ENCODE data around the gene HDAC9. TPM values are rescaled to one million over a fixed set of nuclear protein-coding genes. Genes with fewer than 3 reads are reported as not detected.

HDAC9 gene
- total RNA-seq, 1 experiment from 2014 or later: 2.5 TPM

- no peaks in the 10 kb centered on the region for H3K36me3 ChIP-seq
- H3K4me3 ChIP-seq: no peak overlapping the region
- peak in 1 of 2 experiments; percentile 61 for DNase-seq
- H3K9me3 ChIP-seq (replicated peaks): no peaks in the 10 kb centered on the region
- H3K4me1 ChIP-seq: no peaks in the 10 kb centered on the region
- H3K27ac ChIP-seq: no peak overlapping the region
- no peaks in the 10 kb centered on the region for H3K27me3 ChIP-seq
Observed at GRCh38 chr7:18570890-18571478, 75.4 kb downstream of the HDAC9 start.

- Histone ChIP-seq H3K27me3 (no peaks in the 10 kb centered on the region), H3K4me1 (no peaks in the 10 kb centered on the region), H3K36me3 (no peaks in the 10 kb centered on the region), H3K27ac (no peak overlapping the region), H3K9me3 (replicated peaks) (no peaks in the 10 kb centered on the region), H3K4me3 (no peak overlapping the region)
- no peak for DNase-seq
Observed at GRCh38 chr7:18572154-18572553, 76.6 kb downstream of the HDAC9 start.

GRCh38 chr7:18572885-18573284 is 77.3 kb downstream of the HDAC9 start:
- H3K27ac ChIP-seq: no peak overlapping the region
- H3K36me3 ChIP-seq: no peaks in the 10 kb centered on the region
- H3K4me1 ChIP-seq: no peaks in the 10 kb centered on the region
- no peaks in the 10 kb centered on the region for H3K27me3 ChIP-seq
- no peak overlapping the region for H3K4me3 ChIP-seq
- no peak for DNase-seq
- no peaks in the 10 kb centered on the region for H3K9me3 ChIP-seq (replicated peaks)

DNA sequence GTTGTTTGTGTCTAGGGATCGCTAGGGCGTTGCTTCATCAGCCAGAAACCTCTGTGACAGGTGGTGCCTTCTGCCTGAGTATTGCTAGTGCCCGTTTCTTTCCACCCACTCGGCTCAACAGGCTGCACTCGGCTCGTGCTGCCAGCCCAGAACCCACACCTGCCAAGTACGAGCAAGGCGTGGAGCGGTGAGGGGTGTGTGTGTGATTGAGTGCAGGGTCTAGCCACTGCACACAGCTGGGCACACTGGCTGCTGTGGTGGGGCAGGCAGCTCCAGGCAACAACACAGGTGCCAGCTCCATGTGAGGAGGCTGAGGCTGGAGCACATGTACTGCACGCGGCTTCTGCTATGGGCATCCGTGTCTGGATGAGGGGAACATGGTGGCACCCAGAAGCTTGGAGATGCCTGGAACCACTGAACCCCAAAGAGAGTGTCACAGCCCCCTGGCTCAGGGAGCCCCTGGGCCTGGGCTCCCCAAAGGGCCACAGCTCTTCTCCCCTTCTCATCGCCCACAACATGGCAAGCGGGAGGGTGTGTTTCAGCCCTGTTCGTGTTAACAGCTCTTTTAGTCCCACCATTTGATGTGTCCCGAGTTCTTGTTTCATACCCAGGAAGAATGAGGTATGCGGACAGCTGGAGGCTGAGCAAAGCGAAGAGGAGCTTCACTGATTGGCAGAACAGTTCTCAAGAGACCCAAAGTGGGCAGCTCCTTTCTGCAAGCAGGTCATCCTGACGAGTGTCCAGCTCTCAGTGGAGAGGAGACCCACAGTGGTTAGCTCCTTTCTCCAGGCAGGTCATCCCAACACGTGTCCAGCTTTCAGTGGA is 78.1 kb downstream of the HDAC9 start:
- H3K9me3 ChIP-seq (replicated peaks): no peaks in the 10 kb centered on the region
- no peaks in the 10 kb centered on the region for H3K36me3 ChIP-seq
- no peak overlapping the region for H3K27ac ChIP-seq
- no peak overlapping the region for H3K4me3 ChIP-seq
- H3K27me3 ChIP-seq: no peaks in the 10 kb centered on the region
- H3K4me1 ChIP-seq: no peaks in the 10 kb centered on the region
- no peak for DNase-seq

DNA sequence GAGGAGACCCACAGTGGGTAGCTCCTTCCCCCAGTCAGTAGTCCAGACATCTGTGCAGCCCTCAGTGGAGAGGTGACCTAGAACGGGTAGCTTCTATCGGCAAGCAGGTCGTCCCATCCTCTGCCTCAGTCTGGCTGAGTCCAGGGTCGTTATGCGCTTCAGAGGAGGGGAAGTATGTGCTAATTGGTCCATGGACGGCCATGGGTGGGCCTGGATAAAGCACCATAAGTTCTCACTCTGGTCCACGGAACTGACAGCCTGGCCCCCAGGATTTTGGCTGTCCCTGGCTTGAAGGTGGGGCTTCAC is 78.6 kb downstream of the HDAC9 start:
- no peak overlapping the region for H3K27ac ChIP-seq
- no peaks in the 10 kb centered on the region for H3K4me1 ChIP-seq
- H3K27me3 ChIP-seq: no peaks in the 10 kb centered on the region

DNA sequence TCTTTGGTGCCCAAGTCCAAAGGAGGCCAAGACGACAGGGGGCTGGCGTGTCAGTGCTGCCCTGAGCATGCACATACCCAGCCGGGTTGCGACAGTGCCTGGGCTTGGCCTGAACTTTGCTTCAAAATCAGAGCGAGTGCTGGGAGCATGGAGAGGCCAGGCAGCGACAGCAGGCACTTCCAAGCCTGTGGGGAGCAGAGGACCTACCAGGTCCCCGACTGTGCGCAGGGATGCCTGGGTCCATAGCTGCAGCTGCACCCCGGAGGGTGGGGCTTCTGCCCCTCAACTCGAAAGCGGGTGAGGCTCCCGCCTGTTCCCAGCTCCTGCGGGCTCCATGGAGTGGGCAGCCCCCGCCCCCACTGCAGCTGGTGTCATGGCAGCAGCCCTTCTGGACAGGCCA is 79.1 kb downstream of the HDAC9 start:
- no peaks in the 10 kb centered on the region for H3K4me1 ChIP-seq
- no peak for DNase-seq
- no peaks in the 10 kb centered on the region for H3K27me3 ChIP-seq
- no peak overlapping the region for H3K4me3 ChIP-seq
- H3K9me3 ChIP-seq (replicated peaks): no peaks in the 10 kb centered on the region
- H3K27ac ChIP-seq: no peak overlapping the region
- no peaks in the 10 kb centered on the region for H3K36me3 ChIP-seq

More for the DNA sequence above, 78.6 kb downstream of the HDAC9 start:
- Histone ChIP-seq H3K36me3 (no peaks in the 10 kb centered on the region), H3K9me3 (replicated peaks) (no peaks in the 10 kb centered on the region), H3K4me3 (no peak overlapping the region)
- DNase-seq: no peak

- Histone ChIP-seq H3K9me3 (replicated peaks) (no peaks in the 10 kb centered on the region), H3K27ac (no peak overlapping the region), H3K4me3 (no peak overlapping the region), H3K27me3 (no peaks in the 10 kb centered on the region), H3K4me1 (peaks cover 5% of the 10 kb centered on the region), H3K36me3 (no peaks in the 10 kb centered on the region)
- DNase-seq: no peak
Observed at GRCh38 chr7:18575622-18576572, 80.3 kb downstream of the HDAC9 start.

GRCh38 chr7:18577096-18577771 is 81.7 kb downstream of the HDAC9 start:
- H3K9me3 ChIP-seq (replicated peaks): no peaks in the 10 kb centered on the region
- peaks cover 16% of the 10 kb centered on the region for H3K4me1 ChIP-seq
- no peak overlapping the region for H3K27ac ChIP-seq
- no peaks in the 10 kb centered on the region for H3K36me3 ChIP-seq
- DNase-seq: no peak
- H3K27me3 ChIP-seq: no peaks in the 10 kb centered on the region
- no peak overlapping the region for H3K4me3 ChIP-seq

- Histone ChIP-seq H3K9me3 (replicated peaks) (no peaks in the 10 kb centered on the region), H3K4me1 (peaks cover 16% of the 10 kb centered on the region), H3K4me3 (no peak overlapping the region), H3K27me3 (no peaks in the 10 kb centered on the region), H3K27ac (no peak overlapping the region), H3K36me3 (no peaks in the 10 kb centered on the region)
- no peak for DNase-seq
Observed at GRCh38 chr7:18579698-18580097, 84.1 kb downstream of the HDAC9 start.

DNA sequence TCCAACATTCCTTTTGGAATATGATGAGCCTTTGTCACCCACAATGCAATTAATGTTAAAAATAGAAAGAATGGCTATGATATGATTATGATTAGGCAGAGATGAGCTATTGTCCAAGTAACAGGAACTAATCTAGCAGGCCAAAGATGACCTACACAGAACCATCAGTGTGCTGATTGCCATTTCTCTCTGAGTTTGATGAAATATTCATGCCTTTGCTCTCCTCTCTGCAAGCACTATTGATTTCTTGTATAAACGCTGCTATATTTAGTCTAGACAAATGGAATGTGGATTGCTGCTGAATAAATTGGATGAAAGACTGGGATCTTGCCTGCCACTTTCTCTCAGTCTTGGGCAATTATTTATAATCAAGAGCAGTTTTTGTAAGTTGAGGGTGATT is 85.4 kb downstream of the HDAC9 start:
- H3K27ac ChIP-seq: no peak overlapping the region

DNA sequence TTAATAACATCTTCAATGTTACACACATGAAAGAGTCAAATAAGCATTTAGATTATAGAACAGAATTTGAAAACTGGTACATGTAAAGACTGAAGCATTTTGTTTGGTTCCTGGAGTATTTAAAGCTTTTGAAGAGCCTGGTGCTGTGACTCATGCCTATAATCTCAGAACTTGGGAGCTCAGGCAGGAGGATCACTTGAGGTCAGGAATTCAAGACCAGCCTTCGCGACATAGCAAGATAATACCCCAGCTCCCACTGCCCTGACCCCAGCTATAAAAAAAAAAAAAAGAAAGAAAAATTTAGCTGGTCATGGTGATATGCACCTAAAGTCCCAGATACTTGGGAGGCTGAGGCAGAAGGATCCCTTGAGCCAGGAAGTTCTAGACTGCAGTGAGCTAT is 87.8 kb downstream of the HDAC9 start:
- Histone ChIP-seq H3K27ac (no peak overlapping the region), H3K4me1 (peaks cover 16% of the 10 kb centered on the region), H3K9me3 (replicated peaks) (no peaks in the 10 kb centered on the region), H3K27me3 (no peaks in the 10 kb centered on the region), H3K36me3 (no peaks in the 10 kb centered on the region), H3K4me3 (no peak overlapping the region)
- peak in 1 of 2 experiments; percentile 26 for DNase-seq

More for the DNA sequence above, 85.4 kb downstream of the HDAC9 start:
- no peaks in the 10 kb centered on the region for H3K9me3 ChIP-seq (replicated peaks)
- no peaks in the 10 kb centered on the region for H3K27me3 ChIP-seq
- peaks cover 16% of the 10 kb centered on the region for H3K4me1 ChIP-seq
- H3K36me3 ChIP-seq: no peaks in the 10 kb centered on the region
- no peak overlapping the region for H3K4me3 ChIP-seq
- DNase-seq: no peak

GRCh38 chr7:18590241-18590640 is 94.7 kb downstream of the HDAC9 start:
- H3K27ac ChIP-seq: no peak overlapping the region
- no peaks in the 10 kb centered on the region for H3K27me3 ChIP-seq
- no peaks in the 10 kb centered on the region for H3K36me3 ChIP-seq
- H3K4me1 ChIP-seq: no peaks in the 10 kb centered on the region
- no peak for DNase-seq
- no peak overlapping the region for H3K4me3 ChIP-seq
- H3K9me3 ChIP-seq (replicated peaks): no peaks in the 10 kb centered on the region

- Histone ChIP-seq H3K4me1 (no peaks in the 10 kb centered on the region), H3K36me3 (no peaks in the 10 kb centered on the region), H3K4me3 (no peak overlapping the region), H3K9me3 (replicated peaks) (no peaks in the 10 kb centered on the region), H3K27me3 (no peaks in the 10 kb centered on the region), H3K27ac (no peak overlapping the region)
- peak in 1 of 2 experiments; percentile 66 for DNase-seq
Observed at GRCh38 chr7:18590744-18591340, 95.3 kb downstream of the HDAC9 start.

GRCh38 chr7:18593602-18594279 is 98.2 kb downstream of the HDAC9 start:
- no peaks in the 10 kb centered on the region for H3K36me3 ChIP-seq
- no peak overlapping the region for H3K4me3 ChIP-seq
- H3K4me1 ChIP-seq: no peaks in the 10 kb centered on the region

More at GRCh38 chr7:18593602-18594279, 98.2 kb downstream of the HDAC9 start:
- Histone ChIP-seq H3K27ac (no peak overlapping the region), H3K27me3 (no peaks in the 10 kb centered on the region), H3K9me3 (replicated peaks) (no peaks in the 10 kb centered on the region)
- no peak for DNase-seq

All from SJCRH30 (cell line).